Activated CD4-positive, alpha-beta memory T cell treated with anti-CD3 and anti-CD28 coated beads, Interleukin-2, amount 10 ng/mL, durations not matched to agents 7 days and 5 days (primary cell): ENCODE results near the gene FAM135A. TPM values are rescaled to one million over a fixed set of nuclear protein-coding genes. Genes with fewer than 3 reads are reported as not detected.
"Not testable (repeated sequence)": the region's sequence is repeated elsewhere in the genome, so short reads cannot be mapped to it uniquely, and the experiment has no call there.

Experiments used
- CTCF ChIA-PET: fragments of 350-600 bp; sonication (Branson Sonifier 250); formaldehyde crosslinking; loops from one replicate; lab custom pipeline; 2021; ENCODE audit warnings: antibody characterized with exemption, inconsistent platforms; lab: Charles Lee
- POLR2A ChIA-PET: fragments of 350-600 bp; sonication (Branson Sonifier 250); formaldehyde crosslinking; loops from one replicate; lab custom pipeline; 2021; ENCODE audit warnings: antibody characterized with exemption; lab: Charles Lee
- DNase-seq: peaks from one replicate; pipeline ENCODE4 v3.0.0-alpha.2; 2020
- H3K27ac Mint-ChIP-seq: one replicate; pipeline ENCODE4 v1.8.0; 2021; ENCODE audit warnings: mild to moderate bottlenecking, mixed read lengths
- H3K27me3 Mint-ChIP-seq: one replicate; pipeline ENCODE4 v1.8.0; 2021; ENCODE audit warnings: mixed read lengths
- H3K36me3 Mint-ChIP-seq: one replicate; pipeline ENCODE4 v1.8.0; 2021; ENCODE audit warnings: low read depth, mixed read lengths
- H3K4me1 Mint-ChIP-seq: one replicate; pipeline ENCODE4 v1.8.0; 2021; ENCODE audit warnings: mixed read lengths
- H3K4me3 Mint-ChIP-seq: one replicate; pipeline ENCODE4 v1.8.0; 2021; ENCODE audit warnings: mild to moderate bottlenecking, mixed read lengths
- H3K9me3 Mint-ChIP-seq: one replicate; pipeline ENCODE4 v1.8.0; 2021; ENCODE audit warnings: mixed read lengths
- total RNA-seq, 2 experiments: library from RNA; stranded (reverse); gene quantifications; one replicate each; pipeline ENCODE4 v1.2.3, GENCODE V29; 2021

Gene FAM135A
- total RNA-seq, 2 experiments from 2014 or later, result 9.2 to 10.0 TPM

GRCh38 chr6:70436320-70436719 lies 23.0 kb downstream of the FAM135A start:
- Mint-ChIP-seq H3K4me1 (no peaks in the 10 kb centered on the region), H3K27me3 (no peaks in the 10 kb centered on the region), H3K9me3 (no peaks in the 10 kb centered on the region), H3K27ac (no peak overlapping the region), H3K36me3 (peaks cover 7% of the 10 kb centered on the region), H3K4me3 (no peak overlapping the region)
- ChIA-PET POLR2A (no interaction called here), CTCF (no interaction called here)
- DNase-seq, result no peak

- H3K27me3 Mint-ChIP-seq, result no peaks in the 10 kb centered on the region
- no peak for DNase-seq
- POLR2A ChIA-PET, result no interaction called here
- H3K36me3 Mint-ChIP-seq, result peaks cover 13% of the 10 kb centered on the region
- H3K27ac Mint-ChIP-seq, result no peak overlapping the region
- H3K9me3 Mint-ChIP-seq, result no peaks in the 10 kb centered on the region
- H3K4me1 Mint-ChIP-seq, result no peaks in the 10 kb centered on the region
- CTCF ChIA-PET, result no interaction called here
- H3K4me3 Mint-ChIP-seq, result no peak overlapping the region
Measured at GRCh38 chr6:70445001-70445400, 31.7 kb downstream of the FAM135A start.

GRCh38 chr6:70447343-70448070 lies 34.2 kb downstream of the FAM135A start:
- not testable (repeated sequence) for H3K4me3 Mint-ChIP-seq

GRCh38 chr6:70453899-70454298 lies 40.6 kb downstream of the FAM135A start:
- H3K9me3 Mint-ChIP-seq, CTCF ChIA-PET, H3K4me1 Mint-ChIP-seq, H3K4me3 Mint-ChIP-seq, H3K27ac Mint-ChIP-seq, DNase-seq, POLR2A ChIA-PET, H3K27me3 Mint-ChIP-seq: not testable (repeated sequence)
- H3K36me3 Mint-ChIP-seq, result peaks cover 18% of the 10 kb centered on the region

More at GRCh38 chr6:70447343-70448070, 34.2 kb downstream of the FAM135A start:
- CTCF ChIA-PET, H3K27ac Mint-ChIP-seq, POLR2A ChIA-PET, H3K27me3 Mint-ChIP-seq, DNase-seq, H3K9me3 Mint-ChIP-seq, H3K4me1 Mint-ChIP-seq: not testable (repeated sequence)
- H3K36me3 Mint-ChIP-seq, result peaks cover 13% of the 10 kb centered on the region

- no peaks in the 10 kb centered on the region for H3K27me3 Mint-ChIP-seq
- ChIA-PET CTCF (no interaction called here), POLR2A (no interaction called here)
- no peak for DNase-seq
- peaks cover 5% of the 10 kb centered on the region for H3K4me1 Mint-ChIP-seq
- H3K9me3 Mint-ChIP-seq, result no peaks in the 10 kb centered on the region
- H3K27ac Mint-ChIP-seq, result no peak overlapping the region
- peaks cover 16% of the 10 kb centered on the region for H3K36me3 Mint-ChIP-seq
- H3K4me3 Mint-ChIP-seq, result no peak overlapping the region
Measured at GRCh38 chr6:70456735-70457134, 43.4 kb downstream of the FAM135A start.

GRCh38 chr6:70459235-70459634 lies 45.9 kb downstream of the FAM135A start:
- POLR2A ChIA-PET, result interaction anchor here (0.7 kb wide), 1 partner anchor 593 kb away, joined by 3 read pairs; no protein-coding TSS in a partner anchor
- Mint-ChIP-seq H3K27me3 (no peaks in the 10 kb centered on the region), H3K4me1 (no peaks in the 10 kb centered on the region), H3K4me3 (no peak overlapping the region), H3K36me3 (peaks cover 7% of the 10 kb centered on the region), H3K9me3 (no peaks in the 10 kb centered on the region), H3K27ac (no peak overlapping the region)
- no peak for DNase-seq
- CTCF ChIA-PET, result no interaction called here

- POLR2A ChIA-PET, result interaction anchor here (0.7 kb wide), 1 partner anchor 594 kb away, joined by 3 read pairs; no protein-coding TSS in a partner anchor
- H3K27ac Mint-ChIP-seq, DNase-seq, H3K36me3 Mint-ChIP-seq, H3K27me3 Mint-ChIP-seq, H3K4me3 Mint-ChIP-seq, H3K4me1 Mint-ChIP-seq, H3K9me3 Mint-ChIP-seq, CTCF ChIA-PET: not testable (repeated sequence)
Measured at GRCh38 chr6:70459699-70460098, 46.4 kb downstream of the FAM135A start.

GRCh38 chr6:70470016-70470415 lies 56.7 kb downstream of the FAM135A start:
- ChIA-PET CTCF (no interaction called here), POLR2A (no interaction called here)
- H3K27ac Mint-ChIP-seq, result no peak overlapping the region

GRCh38 chr6:70470510-70470909 lies 57.2 kb downstream of the FAM135A start:
- POLR2A ChIA-PET, H3K4me3 Mint-ChIP-seq, H3K36me3 Mint-ChIP-seq, DNase-seq, H3K27ac Mint-ChIP-seq, H3K9me3 Mint-ChIP-seq, CTCF ChIA-PET, H3K4me1 Mint-ChIP-seq, H3K27me3 Mint-ChIP-seq: not testable (repeated sequence)

More at GRCh38 chr6:70470016-70470415, 56.7 kb downstream of the FAM135A start:
- Mint-ChIP-seq H3K36me3 (no peaks in the 10 kb centered on the region), H3K9me3 (no peaks in the 10 kb centered on the region), H3K4me3 (no peak overlapping the region), H3K4me1 (no peaks in the 10 kb centered on the region), H3K27me3 (no peaks in the 10 kb centered on the region)
- no peak for DNase-seq

- H3K27me3 Mint-ChIP-seq, result no peaks in the 10 kb centered on the region
- peaks cover 2% of the 10 kb centered on the region for H3K9me3 Mint-ChIP-seq
- POLR2A ChIA-PET, result no interaction called here
- no peak for DNase-seq
- H3K36me3 Mint-ChIP-seq, result peaks cover 11% of the 10 kb centered on the region
- no peak overlapping the region for H3K4me3 Mint-ChIP-seq
- H3K27ac Mint-ChIP-seq, result no peak overlapping the region
- H3K4me1 Mint-ChIP-seq, result no peaks in the 10 kb centered on the region
- CTCF ChIA-PET, result no interaction called here
Measured at GRCh38 chr6:70474751-70475150, 61.4 kb downstream of the FAM135A start.

GRCh38 chr6:70479236-70479635 lies 65.9 kb downstream of the FAM135A start:
- Mint-ChIP-seq H3K27ac (no peak overlapping the region), H3K27me3 (no peaks in the 10 kb centered on the region), H3K4me3 (no peak overlapping the region), H3K9me3 (peaks cover 2% of the 10 kb centered on the region), H3K4me1 (no peaks in the 10 kb centered on the region), H3K36me3 (peaks cover 11% of the 10 kb centered on the region)
- POLR2A ChIA-PET, result no interaction called here
- CTCF ChIA-PET, result no interaction called here
- no peak for DNase-seq

GRCh38 chr6:70486638-70487037 lies 73.3 kb downstream of the FAM135A start:
- H3K9me3 Mint-ChIP-seq, POLR2A ChIA-PET, H3K27me3 Mint-ChIP-seq, DNase-seq, H3K4me3 Mint-ChIP-seq, H3K27ac Mint-ChIP-seq, H3K36me3 Mint-ChIP-seq, H3K4me1 Mint-ChIP-seq: not testable (repeated sequence)
- CTCF ChIA-PET, result interaction anchor here (1.2 kb wide), 1 partner anchor 24 kb away, joined by 3 read pairs; no protein-coding TSS in a partner anchor

- no peaks in the 10 kb centered on the region for H3K27me3 Mint-ChIP-seq
- H3K36me3 Mint-ChIP-seq, result no peaks in the 10 kb centered on the region
- H3K9me3 Mint-ChIP-seq, result no peaks in the 10 kb centered on the region
- H3K4me3 Mint-ChIP-seq, result no peak overlapping the region
- no peaks in the 10 kb centered on the region for H3K4me1 Mint-ChIP-seq
- H3K27ac Mint-ChIP-seq, result no peak overlapping the region
- POLR2A ChIA-PET, result no interaction called here
- no peak for DNase-seq
- CTCF ChIA-PET, result no interaction called here
Measured at GRCh38 chr6:70489364-70489763, 76.1 kb downstream of the FAM135A start.

GRCh38 chr6:70494833-70495232 lies 81.5 kb downstream of the FAM135A start:
- CTCF ChIA-PET, result no interaction called here
- Mint-ChIP-seq H3K9me3 (peaks cover 3% of the 10 kb centered on the region), H3K36me3 (peaks cover 4% of the 10 kb centered on the region), H3K27me3 (no peaks in the 10 kb centered on the region), H3K4me3 (no peak overlapping the region), H3K27ac (no peak overlapping the region), H3K4me1 (no peaks in the 10 kb centered on the region)
- POLR2A ChIA-PET, result no interaction called here
- no peak for DNase-seq
